ENCODE measurements around the gene CSF3.

Gene CSF3

DNA sequence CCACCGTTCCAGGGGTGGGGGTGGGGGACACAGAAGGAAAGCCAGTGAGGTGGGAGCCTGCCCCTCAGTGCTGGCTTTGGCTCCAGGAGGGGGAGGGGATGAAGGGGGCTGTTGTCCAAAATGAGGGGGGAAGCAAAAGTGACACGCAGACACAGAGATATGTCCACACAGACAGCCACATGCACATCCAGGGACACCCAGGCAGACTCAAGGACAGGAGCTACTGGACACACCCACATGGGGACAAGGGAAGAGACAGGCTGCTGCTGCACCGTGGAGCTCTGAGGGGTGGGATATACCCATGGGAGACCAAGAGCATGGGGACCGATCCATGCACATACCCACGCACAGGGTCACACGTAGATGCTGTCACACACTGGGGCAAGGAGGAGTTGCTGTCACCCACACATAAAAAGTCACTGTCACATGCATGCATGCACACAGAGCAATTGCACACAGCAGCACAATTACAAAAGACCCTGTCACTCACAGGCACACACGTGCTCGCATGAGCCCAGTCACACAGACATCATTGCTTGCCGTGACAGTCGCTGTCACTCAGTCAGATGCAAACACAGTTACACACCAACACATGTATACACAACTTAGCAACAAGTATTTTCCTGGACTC lies 48.8 kb downstream of the CSF3 start:
- no peak for DNase-seq (ENCODE audit: extremely low read depth, low read depth)
- TF ChIP-seq, protein P1, sequence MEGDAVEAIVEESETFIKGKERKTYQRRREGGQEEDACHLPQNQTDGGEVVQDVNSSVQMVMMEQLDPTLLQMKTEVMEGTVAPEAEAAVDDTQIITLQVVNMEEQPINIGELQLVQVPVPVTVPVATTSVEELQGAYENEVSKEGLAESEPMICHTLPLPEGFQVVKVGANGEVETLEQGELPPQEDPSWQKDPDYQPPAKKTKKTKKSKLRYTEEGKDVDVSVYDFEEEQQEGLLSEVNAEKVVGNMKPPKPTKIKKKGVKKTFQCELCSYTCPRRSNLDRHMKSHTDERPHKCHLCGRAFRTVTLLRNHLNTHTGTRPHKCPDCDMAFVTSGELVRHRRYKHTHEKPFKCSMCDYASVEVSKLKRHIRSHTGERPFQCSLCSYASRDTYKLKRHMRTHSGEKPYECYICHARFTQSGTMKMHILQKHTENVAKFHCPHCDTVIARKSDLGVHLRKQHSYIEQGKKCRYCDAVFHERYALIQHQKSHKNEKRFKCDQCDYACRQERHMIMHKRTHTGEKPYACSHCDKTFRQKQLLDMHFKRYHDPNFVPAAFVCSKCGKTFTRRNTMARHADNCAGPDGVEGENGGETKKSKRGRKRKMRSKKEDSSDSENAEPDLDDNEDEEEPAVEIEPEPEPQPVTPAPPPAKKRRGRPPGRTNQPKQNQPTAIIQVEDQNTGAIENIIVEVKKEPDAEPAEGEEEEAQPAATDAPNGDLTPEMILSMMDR (IDR thresholded peaks at IDR 0.05; ENCODE audit: low read depth, low read length): no peak

DNA sequence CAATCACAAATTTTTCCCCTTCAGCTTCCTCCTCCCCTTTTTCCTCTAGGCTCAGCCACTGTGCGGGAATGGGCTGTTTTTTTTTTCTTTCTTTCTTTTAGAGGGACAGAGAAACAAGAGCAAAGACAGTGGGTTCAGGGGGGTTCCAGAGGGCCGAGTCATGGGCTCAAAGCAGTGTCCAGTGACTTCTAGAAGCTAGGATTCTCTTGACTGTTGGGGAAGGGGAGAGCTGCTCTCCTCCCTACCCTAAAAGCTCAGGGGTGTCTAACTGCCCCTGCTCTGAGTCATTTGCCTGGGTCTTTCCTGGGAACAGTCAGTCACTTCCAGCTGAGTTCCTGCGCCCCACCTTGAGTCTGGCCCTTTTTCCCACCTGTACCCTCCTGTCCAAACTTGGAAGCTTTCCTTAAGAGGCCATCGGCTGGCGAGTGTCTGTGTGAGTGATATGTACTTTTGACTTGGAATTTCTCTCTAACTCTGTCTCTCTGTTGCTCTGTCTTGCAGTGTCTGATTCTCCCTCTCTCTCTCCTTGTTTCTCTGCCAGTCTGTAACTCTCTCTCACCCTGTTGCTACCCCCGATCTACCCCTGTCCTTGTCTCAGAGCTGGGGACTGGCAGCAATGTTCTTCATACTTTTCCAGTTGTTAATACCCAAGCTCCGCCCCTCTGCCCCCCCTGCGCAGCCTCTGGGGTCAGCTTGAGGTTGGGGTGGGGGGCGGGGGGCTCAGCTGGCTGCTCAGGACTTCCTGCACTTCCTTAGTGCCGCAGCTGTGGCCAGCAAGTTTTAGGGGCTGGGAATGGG lies 49.9 kb downstream of the CSF3 start:
- TF ChIP-seq, protein P1 (IDR thresholded peaks at IDR 0.05; ENCODE audit: low read depth, low read length): no peak
- no peak for DNase-seq (ENCODE audit: extremely low read depth, low read depth)

DNA sequence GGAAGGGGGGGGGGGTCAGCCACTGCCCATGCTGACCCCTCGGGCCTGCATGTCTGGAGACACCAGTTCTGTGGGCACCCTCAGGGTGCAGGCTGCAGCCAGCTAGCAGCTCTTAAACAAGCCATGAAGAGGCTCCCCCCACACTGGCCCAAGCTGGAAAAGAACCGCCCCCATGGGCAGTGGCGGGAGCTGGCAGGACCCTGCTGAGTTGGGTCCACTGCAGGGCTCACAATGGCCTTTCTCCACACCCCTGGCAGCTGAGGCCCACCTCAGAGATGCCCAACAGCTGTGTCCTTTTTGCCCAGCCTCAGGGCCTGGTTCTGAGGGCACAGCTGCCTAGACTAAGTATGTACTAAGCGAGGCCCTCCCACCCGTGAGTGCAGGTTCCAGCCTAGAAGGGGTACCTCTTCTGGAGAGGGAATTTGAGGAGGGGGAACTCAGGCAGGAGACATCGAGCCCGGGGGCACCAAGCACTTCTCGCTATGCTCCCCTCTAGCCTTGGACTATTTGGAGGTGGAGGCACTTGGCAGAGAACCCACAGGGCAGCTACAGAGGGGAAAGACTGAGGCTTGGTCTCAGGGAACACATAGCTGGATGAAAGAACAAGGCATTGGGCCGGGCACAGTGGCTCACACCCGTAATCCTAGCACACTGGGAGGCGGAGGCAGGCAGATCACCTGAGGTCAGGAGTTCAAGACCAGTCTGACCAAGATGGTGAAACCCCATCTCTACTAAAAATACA lies 50.7 kb downstream of the CSF3 start:
- no peak for DNase-seq (ENCODE audit: extremely low read depth, low read depth)
- TF ChIP-seq, protein P1 (IDR thresholded peaks at IDR 0.05; ENCODE audit: low read depth, low read length): no peak

Data from AG09319 (cell line).